ENCODE measurements around the gene RNASE11. TPM values are rescaled to one million over a fixed set of nuclear protein-coding genes. Genes with fewer than 3 reads are reported as not detected.

Gene RNASE11
- total RNA-seq (2021): not detected in 2 replicates
- long read RNA-seq: 0 reads

- no peaks in the 10 kb centered on the region for H4K20me1 ChIP-seq (ENCODE audit: control insufficient read depth, insufficient read depth, insufficient read length)
- H2BK12ac ChIP-seq (ENCODE audit: insufficient read length, low read depth, low read length): no peak within 1 kb of the TSS
- peaks cover 12% of the 10 kb centered on the region; the same call in 1 of the 2 replicates for H3K4me1 ChIP-seq (ENCODE audit: insufficient read depth, low read length)
- 0 out of 7 replicates have a peak within 1 kb of the TSS, but pooled peaks of 1 of the 3 experiments have one; percentile 3 for H3K27ac Mint-ChIP-seq
- H3K23ac ChIP-seq (ENCODE audit: insufficient read length, low read depth, low read length): no peak within 1 kb of the TSS
- no peak within 1 kb of the TSS for H3T11ph ChIP-seq (ENCODE audit: low read length)
- H2BK15ac ChIP-seq (ENCODE audit: low read depth, low read length): no peak within 1 kb of the TSS
- no peak within 1 kb of the TSS for H2AK5ac ChIP-seq (ENCODE audit: insufficient read length, low read length)
- no CpG with 5 or more reads among the region's 6 CpGs for WGBS (ENCODE audit: extremely low coverage, insufficient read length, low lambda C conversion rate)
- H3K9me3 ChIP-seq (ENCODE audit: control insufficient read depth, low read depth, low read length): no peaks in the 10 kb centered on the region
- no peaks in the 10 kb centered on the region for H3K23me2 ChIP-seq (ENCODE audit: insufficient read length, low read depth, low read length, poor library complexity, severe bottlenecking)
- H3K79me2 ChIP-seq (ENCODE audit: insufficient read depth, low read length): no peaks in the 10 kb centered on the region
- H3K4ac ChIP-seq (ENCODE audit: low read depth, low read length): no peak within 1 kb of the TSS
- no peak for TF ChIP-seq CTCF (conservative IDR thresholded peaks at IDR 0.05)
- H3K9ac ChIP-seq (ENCODE audit: extremely low read depth, insufficient read length, low read length): no peak within 1 kb of the TSS
- H3K27me3 Mint-ChIP-seq (ENCODE audit: low read depth): no peaks in the 10 kb centered on the region; the same call in 1 of the 2 replicates
- no peak within 1 kb of the TSS for H4K91ac ChIP-seq (ENCODE audit: insufficient read length, low read depth, low read length)
- H3K18ac ChIP-seq (ENCODE audit: insufficient read length, low read depth, low read length): no peak within 1 kb of the TSS
- H3K9me3 Mint-ChIP-seq: no peaks in the 10 kb centered on the region; a peak in 1 of 5 replicates
- H3K27ac ChIP-seq (ENCODE audit: insufficient read length, low read depth, low read length): no peak within 1 kb of the TSS
- no peak within 1 kb of the TSS for H3K4me2 ChIP-seq (ENCODE audit: insufficient read depth, insufficient read length, low read length)
- H3K36me3 Mint-ChIP-seq (ENCODE audit: insufficient read depth in 1 of 3, low read depth in 3 of 3): no peaks in the 10 kb centered on the region
- no peak within 1 kb of the TSS for H3K4me3 Mint-ChIP-seq
- H2AFZ ChIP-seq (ENCODE audit: low read length): peak within 1 kb of the TSS; percentile 5
- peaks cover 33 to 38% of the 10 kb centered on the region in 2 experiments for H3K4me1 Mint-ChIP-seq
- H2BK20ac ChIP-seq (ENCODE audit: low read depth, low read length, poor library complexity, severe bottlenecking): no peak within 1 kb of the TSS
- no peaks in the 10 kb centered on the region for H3K27me3 ChIP-seq (ENCODE audit: insufficient read depth, low read length)
- no peak within 1 kb of the TSS for H2BK120ac ChIP-seq (ENCODE audit: low read depth, low read length, poor library complexity, severe bottlenecking)
- H3K56ac ChIP-seq (ENCODE audit: insufficient read length, low read depth, low read length): no peak within 1 kb of the TSS
- no peak within 1 kb of the TSS for H2BK5ac ChIP-seq (ENCODE audit: insufficient read length, low read length)
- H4K5ac ChIP-seq (ENCODE audit: insufficient read length, low read depth, low read length): no peak within 1 kb of the TSS
- no peaks in the 10 kb centered on the region for H3K79me1 ChIP-seq (ENCODE audit: insufficient read depth, low read depth, low read length, poor library complexity, severe bottlenecking)
- no peak for DNase-seq
- no peak within 1 kb of the TSS for H3K14ac ChIP-seq (ENCODE audit: insufficient read depth, low read length)
- no peak within 1 kb of the TSS for H4K8ac ChIP-seq (replicated peaks; ENCODE audit: insufficient read length, low read depth, low read length)
Observed at GRCh38 chr14:20587489-20588154, at the start of gene RNASE11. RNASE11 (minus strand) TSS chr14:20588001.
